Upper lobe of left lung (tissue), 4 donors: Measurements from ENCODE around the gene RHOC.

Experiments
- EP300 ChIP-seq, 4 donors: sonication (generic); formaldehyde crosslinking; IDR thresholded peaks; one replicate each; pipeline ENCODE4 v1.5.1; 2017; ENCODE audit warnings: antibody characterized with exemption in 4 of 4, control low read depth in 2 of 4
- POLR2A ChIP-seq, 4 donors: fragments of 450-650 bp; IDR thresholded peaks; one replicate each; pipeline ENCODE4 v1.5.1; 2016 to 2017; ENCODE audit warnings: antibody characterized with exemption in 4 of 4, mild to moderate bottlenecking in 2 of 4
- TF ChIP-seq, protein P1 (sequence below), 6 experiments: fragments of 450-650 bp in 4 of 6; fragments of 200-600 bp in 2 of 6; sonication (generic) in 2 of 6; IDR thresholded peaks; one replicate each; pipeline ENCODE4 v1.5.1; 2016 to 2019; ENCODE audit warnings: antibody characterized with exemption in 6 of 6

DNA sequence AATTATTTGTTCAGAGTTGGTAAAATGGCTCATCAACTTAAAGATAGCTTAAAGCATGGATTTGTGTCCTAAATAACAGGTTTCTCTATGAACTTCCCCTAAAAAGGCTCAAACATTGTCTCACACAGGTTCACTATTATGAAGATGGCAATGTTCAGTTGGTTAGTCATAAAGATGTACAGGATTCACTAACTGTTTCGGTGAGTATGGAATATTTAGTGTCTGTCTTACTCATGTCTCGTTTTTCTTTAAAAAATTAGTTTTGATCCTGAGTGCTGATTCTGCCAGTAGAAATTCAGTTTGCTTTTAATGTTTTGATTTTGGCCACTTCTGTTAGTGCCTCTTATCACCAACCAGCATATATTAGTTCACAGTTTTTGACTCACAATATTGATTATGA lies 40.0 kb downstream of the RHOC start:
- TF ChIP-seq, protein P1, sequence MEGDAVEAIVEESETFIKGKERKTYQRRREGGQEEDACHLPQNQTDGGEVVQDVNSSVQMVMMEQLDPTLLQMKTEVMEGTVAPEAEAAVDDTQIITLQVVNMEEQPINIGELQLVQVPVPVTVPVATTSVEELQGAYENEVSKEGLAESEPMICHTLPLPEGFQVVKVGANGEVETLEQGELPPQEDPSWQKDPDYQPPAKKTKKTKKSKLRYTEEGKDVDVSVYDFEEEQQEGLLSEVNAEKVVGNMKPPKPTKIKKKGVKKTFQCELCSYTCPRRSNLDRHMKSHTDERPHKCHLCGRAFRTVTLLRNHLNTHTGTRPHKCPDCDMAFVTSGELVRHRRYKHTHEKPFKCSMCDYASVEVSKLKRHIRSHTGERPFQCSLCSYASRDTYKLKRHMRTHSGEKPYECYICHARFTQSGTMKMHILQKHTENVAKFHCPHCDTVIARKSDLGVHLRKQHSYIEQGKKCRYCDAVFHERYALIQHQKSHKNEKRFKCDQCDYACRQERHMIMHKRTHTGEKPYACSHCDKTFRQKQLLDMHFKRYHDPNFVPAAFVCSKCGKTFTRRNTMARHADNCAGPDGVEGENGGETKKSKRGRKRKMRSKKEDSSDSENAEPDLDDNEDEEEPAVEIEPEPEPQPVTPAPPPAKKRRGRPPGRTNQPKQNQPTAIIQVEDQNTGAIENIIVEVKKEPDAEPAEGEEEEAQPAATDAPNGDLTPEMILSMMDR (IDR thresholded peaks at IDR 0.05), result no peak
- TF ChIP-seq EP300 (IDR thresholded peaks at IDR 0.05) (no peak), POLR2A (IDR thresholded peaks at IDR 0.05) (no peak)
